Activated naive CD4-positive, alpha-beta T cell treated with anti-CD3 and anti-CD28 coated beads, Interleukin-2, amount 50 U/mL, for 24 hours (primary cell): ENCODE data around the gene FBXO17.
"Not testable (repeated sequence)": the region's sequence is repeated elsewhere in the genome, so short reads cannot be mapped to it uniquely, and the experiment has no call there.

ENCODE experiments used
- H3K27ac Mint-ChIP-seq: one replicate; pipeline ENCODE4 v1.8.0; 2021; ENCODE audit warnings: mild to moderate bottlenecking, mixed read lengths
- H3K27me3 Mint-ChIP-seq: one replicate; pipeline ENCODE4 v1.8.0; 2021; ENCODE audit warnings: mixed read lengths
- H3K36me3 Mint-ChIP-seq: one replicate; pipeline ENCODE4 v1.8.0; 2021; ENCODE audit warnings: mixed read lengths
- H3K4me1 Mint-ChIP-seq: one replicate; pipeline ENCODE4 v1.8.0; 2021; ENCODE audit warnings: mixed read lengths
- H3K4me3 Mint-ChIP-seq: one replicate; pipeline ENCODE4 v1.8.0; 2021; ENCODE audit warnings: mild to moderate bottlenecking, mixed read lengths
- H3K9me3 Mint-ChIP-seq: one replicate; pipeline ENCODE4 v1.8.0; 2021; ENCODE audit warnings: mixed read lengths

FBXO17 gene, protein sequence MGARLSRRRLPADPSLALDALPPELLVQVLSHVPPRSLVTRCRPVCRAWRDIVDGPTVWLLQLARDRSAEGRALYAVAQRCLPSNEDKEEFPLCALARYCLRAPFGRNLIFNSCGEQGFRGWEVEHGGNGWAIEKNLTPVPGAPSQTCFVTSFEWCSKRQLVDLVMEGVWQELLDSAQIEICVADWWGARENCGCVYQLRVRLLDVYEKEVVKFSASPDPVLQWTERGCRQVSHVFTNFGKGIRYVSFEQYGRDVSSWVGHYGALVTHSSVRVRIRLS

DNA sequence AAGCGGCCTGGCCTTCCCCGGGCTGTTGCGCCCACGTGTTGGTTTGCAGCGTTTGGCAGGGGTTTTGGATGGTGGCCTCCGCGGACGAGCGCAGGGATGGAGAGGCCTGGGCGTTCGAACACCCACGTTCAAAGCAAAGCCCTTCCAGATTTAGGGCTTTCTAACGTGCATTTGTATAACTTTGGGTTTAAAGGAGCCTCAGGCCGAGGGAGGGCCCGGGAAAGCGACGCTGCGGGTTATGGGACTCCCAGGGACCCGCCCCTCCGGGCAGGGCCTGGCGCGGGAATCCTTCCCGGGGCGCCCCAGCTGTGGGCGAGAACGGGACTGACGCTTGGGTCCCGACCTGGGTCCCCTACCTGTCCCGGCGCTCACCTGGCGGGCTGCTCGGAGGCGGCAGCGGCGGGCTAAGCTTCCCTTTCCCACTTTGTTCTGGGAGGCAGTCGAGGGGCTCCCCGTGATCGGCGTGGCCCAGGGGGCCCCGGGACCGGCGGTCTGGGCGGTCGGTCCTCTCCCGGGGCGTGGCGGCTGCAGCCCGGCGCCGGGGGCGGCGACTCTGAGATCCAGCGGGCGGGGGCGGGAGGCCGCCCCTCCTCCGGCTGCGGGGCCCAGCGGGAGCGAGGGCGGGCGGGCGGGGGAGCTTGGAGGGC, at the start of gene FBXO17:
Gene FBXO17 (minus strand): TSS at position 529 of the 647 bp plus-strand sequence. CDS start 25,423 bp downstream, outside the sequence.
- Mint-ChIP-seq H3K4me3 (peak within 1 kb of the TSS; percentile 60), H3K36me3 (peaks cover 2% of the 10 kb centered on the region), H3K4me1 (peaks cover 17% of the 10 kb centered on the region), H3K27ac (no peak within 1 kb of the TSS), H3K9me3 (no peaks in the 10 kb centered on the region), H3K27me3 (peaks cover 21% of the 10 kb centered on the region)

GRCh38 chr19:39024875-39025641, 49.5 kb upstream of the FBXO17 start:
- H3K4me1 Mint-ChIP-seq: no peaks in the 10 kb centered on the region
- no peak overlapping the region for H3K4me3 Mint-ChIP-seq
- H3K27ac Mint-ChIP-seq: no peak overlapping the region
- H3K36me3 Mint-ChIP-seq: no peaks in the 10 kb centered on the region
- peaks cover 4% of the 10 kb centered on the region for H3K27me3 Mint-ChIP-seq
- no peaks in the 10 kb centered on the region for H3K9me3 Mint-ChIP-seq

- no peaks in the 10 kb centered on the region for H3K36me3 Mint-ChIP-seq
Observed at GRCh38 chr19:39021063-39021462, 45.5 kb upstream of the FBXO17 start.

GRCh38 chr19:39017646-39018045, 42.1 kb upstream of the FBXO17 start:
- Mint-ChIP-seq H3K27me3 (peaks cover 6% of the 10 kb centered on the region), H3K9me3 (no peaks in the 10 kb centered on the region), H3K4me1 (no peaks in the 10 kb centered on the region), H3K4me3 (no peak overlapping the region), H3K36me3 (no peaks in the 10 kb centered on the region), H3K27ac (no peak overlapping the region)

More at GRCh38 chr19:39021063-39021462, 45.5 kb upstream of the FBXO17 start:
- Mint-ChIP-seq H3K27me3 (peaks cover 6% of the 10 kb centered on the region), H3K4me1 (no peaks in the 10 kb centered on the region), H3K27ac (no peak overlapping the region), H3K9me3 (no peaks in the 10 kb centered on the region), H3K4me3 (no peak overlapping the region)

GRCh38 chr19:39017026-39017425, 41.5 kb upstream of the FBXO17 start:
- Mint-ChIP-seq H3K4me1 (no peaks in the 10 kb centered on the region), H3K27me3 (peaks cover 6% of the 10 kb centered on the region), H3K9me3 (no peaks in the 10 kb centered on the region), H3K27ac (no peak overlapping the region), H3K4me3 (no peak overlapping the region), H3K36me3 (no peaks in the 10 kb centered on the region)

GRCh38 chr19:39014037-39014436, 38.5 kb upstream of the FBXO17 start:
- Mint-ChIP-seq H3K36me3 (no peaks in the 10 kb centered on the region), H3K27ac (no peak overlapping the region), H3K4me3 (no peak overlapping the region), H3K9me3 (no peaks in the 10 kb centered on the region), H3K4me1 (no peaks in the 10 kb centered on the region), H3K27me3 (peaks cover 6% of the 10 kb centered on the region)

DNA sequence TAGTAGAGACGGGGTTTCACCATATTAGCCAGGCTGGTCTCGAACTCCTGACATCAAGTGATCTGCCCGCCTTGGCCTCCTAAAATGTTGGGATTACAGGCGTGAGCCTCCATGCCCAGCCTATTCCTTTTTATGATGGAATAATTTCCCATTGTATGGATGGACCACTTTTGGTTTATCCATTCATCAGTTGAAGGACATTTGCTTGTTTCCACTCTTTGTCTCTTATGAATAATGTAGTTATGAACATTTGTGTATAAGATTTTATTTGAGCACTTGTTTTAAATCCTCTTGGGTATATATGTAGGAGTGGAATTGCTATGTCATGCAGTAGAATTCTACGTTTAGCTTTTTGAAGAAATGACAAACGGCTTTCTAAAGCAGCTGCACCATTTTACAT, 33.5 kb upstream of the FBXO17 start:
- peaks cover 9% of the 10 kb centered on the region for H3K27me3 Mint-ChIP-seq
- H3K4me1 Mint-ChIP-seq: no peaks in the 10 kb centered on the region
- H3K36me3 Mint-ChIP-seq: no peaks in the 10 kb centered on the region
- no peak overlapping the region for H3K4me3 Mint-ChIP-seq
- no peak overlapping the region for H3K27ac Mint-ChIP-seq
- H3K9me3 Mint-ChIP-seq: no peaks in the 10 kb centered on the region

GRCh38 chr19:39008137-39008536, 32.6 kb upstream of the FBXO17 start:
- no peaks in the 10 kb centered on the region for H3K9me3 Mint-ChIP-seq
- H3K27me3 Mint-ChIP-seq: peaks cover 9% of the 10 kb centered on the region
- H3K27ac Mint-ChIP-seq: no peak overlapping the region
- H3K36me3 Mint-ChIP-seq: no peaks in the 10 kb centered on the region
- no peak overlapping the region for H3K4me3 Mint-ChIP-seq
- no peaks in the 10 kb centered on the region for H3K4me1 Mint-ChIP-seq

GRCh38 chr19:39007096-39007495, 31.6 kb upstream of the FBXO17 start:
- no peak overlapping the region for H3K27ac Mint-ChIP-seq
- no peak overlapping the region for H3K4me3 Mint-ChIP-seq
- no peaks in the 10 kb centered on the region for H3K36me3 Mint-ChIP-seq
- no peaks in the 10 kb centered on the region for H3K9me3 Mint-ChIP-seq
- H3K27me3 Mint-ChIP-seq: peaks cover 12% of the 10 kb centered on the region
- no peaks in the 10 kb centered on the region for H3K4me1 Mint-ChIP-seq

DNA sequence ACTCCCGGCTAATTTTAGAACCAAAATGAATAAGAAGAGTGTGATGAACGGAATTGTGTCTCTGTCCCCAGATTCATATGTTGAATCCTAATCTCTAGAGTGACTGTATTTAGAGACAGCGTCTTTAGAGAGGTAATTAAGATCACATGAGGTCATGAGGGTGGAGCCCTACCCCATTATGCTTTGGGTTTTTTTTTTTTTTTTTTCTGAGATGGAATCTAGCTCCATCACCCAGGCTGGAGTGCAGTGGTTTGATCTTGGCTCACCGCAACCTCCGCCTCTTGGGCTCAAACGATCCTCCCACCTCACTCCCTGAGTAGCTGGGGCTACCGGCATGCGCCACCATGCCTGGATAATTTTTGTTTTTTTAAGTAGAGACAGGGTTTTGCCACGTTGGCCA, 28.9 kb upstream of the FBXO17 start:
- no peaks in the 10 kb centered on the region for H3K36me3 Mint-ChIP-seq
- no peaks in the 10 kb centered on the region for H3K9me3 Mint-ChIP-seq
- no peaks in the 10 kb centered on the region for H3K4me1 Mint-ChIP-seq
- H3K27ac Mint-ChIP-seq: no peak overlapping the region
- H3K27me3 Mint-ChIP-seq: peaks cover 13% of the 10 kb centered on the region
- H3K4me3 Mint-ChIP-seq: no peak overlapping the region

DNA sequence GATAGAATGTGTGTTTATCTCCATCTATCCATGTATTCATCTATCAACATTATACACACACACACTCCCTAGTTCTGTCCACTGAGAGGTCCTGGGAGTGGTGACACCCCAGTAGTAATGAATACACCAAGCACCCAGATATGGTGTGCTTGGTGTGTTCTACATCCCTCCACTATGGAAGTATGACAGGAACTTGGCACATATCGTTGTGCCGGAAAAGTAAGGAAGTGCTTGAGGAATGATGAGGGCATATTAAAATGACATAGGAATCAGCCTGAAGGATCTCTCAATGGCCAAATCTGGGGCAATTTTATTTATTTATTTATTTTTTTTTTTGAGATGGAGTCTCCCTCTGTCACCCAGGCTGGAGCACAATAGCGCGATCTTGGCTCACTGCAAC, 28.3 kb upstream of the FBXO17 start:
- Mint-ChIP-seq H3K4me3 (no peak overlapping the region), H3K36me3 (no peaks in the 10 kb centered on the region), H3K4me1 (no peaks in the 10 kb centered on the region), H3K27me3 (peaks cover 13% of the 10 kb centered on the region), H3K27ac (no peak overlapping the region), H3K9me3 (no peaks in the 10 kb centered on the region)

GRCh38 chr19:39003188-39003587, 27.6 kb upstream of the FBXO17 start:
- H3K27me3 Mint-ChIP-seq: peaks cover 13% of the 10 kb centered on the region
- no peaks in the 10 kb centered on the region for H3K4me1 Mint-ChIP-seq
- no peaks in the 10 kb centered on the region for H3K9me3 Mint-ChIP-seq
- no peaks in the 10 kb centered on the region for H3K36me3 Mint-ChIP-seq
- no peak overlapping the region for H3K4me3 Mint-ChIP-seq
- no peak overlapping the region for H3K27ac Mint-ChIP-seq

- H3K4me1 Mint-ChIP-seq: no peaks in the 10 kb centered on the region
- H3K9me3 Mint-ChIP-seq: no peaks in the 10 kb centered on the region
- H3K27me3 Mint-ChIP-seq: peaks cover 11% of the 10 kb centered on the region
- H3K27ac Mint-ChIP-seq: no peak overlapping the region
- H3K36me3 Mint-ChIP-seq: no peaks in the 10 kb centered on the region
- no peak overlapping the region for H3K4me3 Mint-ChIP-seq
Observed at GRCh38 chr19:39001041-39001440, 25.5 kb upstream of the FBXO17 start.

DNA sequence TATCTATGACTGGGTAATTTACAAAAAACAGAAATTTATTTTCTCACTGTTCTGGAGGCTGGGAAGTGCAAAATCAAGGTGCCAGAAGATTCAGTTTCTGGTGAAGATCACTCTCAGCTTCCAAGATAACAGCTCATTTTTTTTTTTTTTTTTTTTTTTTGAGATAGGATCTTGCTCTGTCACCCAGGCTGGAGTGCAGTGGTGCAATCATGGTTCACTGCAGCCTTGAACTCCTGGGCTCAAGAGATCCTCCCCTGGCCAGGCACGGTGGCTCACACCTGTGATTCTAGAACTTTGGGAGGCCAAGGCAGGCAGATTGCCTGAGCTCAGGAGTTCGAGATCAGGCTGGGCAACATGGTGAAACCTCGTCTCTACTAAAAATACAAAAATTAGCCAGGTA, 22.0 kb upstream of the FBXO17 start:
- not testable (repeated sequence) for H3K36me3 Mint-ChIP-seq, H3K27ac Mint-ChIP-seq, H3K9me3 Mint-ChIP-seq, H3K27me3 Mint-ChIP-seq, H3K4me1 Mint-ChIP-seq, H3K4me3 Mint-ChIP-seq

DNA sequence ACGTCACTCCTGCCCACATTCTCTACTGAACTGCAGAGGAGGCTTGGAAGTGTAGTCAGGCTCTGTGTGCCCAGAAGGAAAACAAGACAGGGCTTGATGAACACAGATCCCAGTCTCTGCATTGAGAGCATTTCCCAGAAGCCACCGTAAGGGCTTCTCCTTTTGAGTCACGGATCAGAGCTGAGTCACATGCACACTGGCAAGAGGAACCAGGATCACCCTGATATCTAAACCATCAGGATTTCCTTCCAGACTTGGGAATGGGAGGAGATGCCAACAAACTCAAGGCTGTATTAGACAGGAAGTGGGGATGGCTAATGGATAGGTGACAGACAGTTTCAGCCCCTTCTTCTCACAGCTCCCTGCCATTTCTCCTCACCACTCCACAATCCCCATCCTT, 17.7 kb upstream of the FBXO17 start:
- Mint-ChIP-seq H3K27ac (no peak overlapping the region), H3K36me3 (no peaks in the 10 kb centered on the region), H3K27me3 (peaks cover 5% of the 10 kb centered on the region), H3K9me3 (no peaks in the 10 kb centered on the region), H3K4me1 (no peaks in the 10 kb centered on the region), H3K4me3 (no peak overlapping the region)
